Naive B cell (primary cell): ENCODE results near the gene TENM4. TPM values are rescaled to one million over a fixed set of nuclear protein-coding genes. Genes with fewer than 3 reads are reported as not detected.

Source experiments
- ATAC-seq, 2 donors: fragments of 150-1000 bp; cut with Tn5 transposase; 2 replicates each; pipeline ENCODE4 v1.10.0; 2021; ENCODE audit warnings: low read depth in 2 of 2, mild to moderate bottlenecking in 2 of 2, moderate library complexity in 2 of 2
- DNase-seq: peaks from one replicate; pipeline ENCODE4 v3.0.0; 2022
- H3K27ac Mint-ChIP-seq, 6 donors: one replicate each; pipeline ENCODE4 v1.8.0; 2020 to 2022; ENCODE audit warnings: mild to moderate bottlenecking in 6 of 6, mixed read lengths in 6 of 6, moderate library complexity in 5 of 6, inconsistent platforms in 2 of 6
- H3K27me3 Mint-ChIP-seq, 3 donors: one replicate each; pipeline ENCODE4 v1.8.0; 2021 to 2022; ENCODE audit warnings: mixed read lengths in 3 of 3, mild to moderate bottlenecking in 1 of 3
- H3K36me3 Mint-ChIP-seq, 2 donors: one replicate each; pipeline ENCODE4 v1.8.0; 2020 to 2022; ENCODE audit warnings: mixed read lengths in 2 of 2, inconsistent platforms in 1 of 2, mild to moderate bottlenecking in 1 of 2
- H3K4me1 Mint-ChIP-seq, 3 donors: one replicate each; pipeline ENCODE4 v1.8.0; 2020 to 2022; ENCODE audit warnings: mixed read lengths in 3 of 3, inconsistent platforms in 1 of 3, mild to moderate bottlenecking in 1 of 3, moderate library complexity in 1 of 3
- H3K4me3 Mint-ChIP-seq, 8 donors: one replicate each; pipeline ENCODE4 v1.8.0; 2020 to 2022; ENCODE audit warnings: mild to moderate bottlenecking in 8 of 8, mixed read lengths in 8 of 8, moderate library complexity in 8 of 8, inconsistent platforms in 2 of 8
- H3K9me3 Mint-ChIP-seq, 7 donors: one replicate each; pipeline ENCODE4 v1.8.0; 2020 to 2022; ENCODE audit warnings: mixed read lengths in 7 of 7, mild to moderate bottlenecking in 5 of 7, inconsistent platforms in 2 of 7, moderate library complexity in 1 of 7
- polyA plus RNA-seq, 6 donors: library from polyadenylated mRNA; unstranded; fragments of 300-500 nt; fragmentation: Illumina TruSeq; gene quantifications; one replicate each; pipeline ENCODE4 v1.2.3, GENCODE V29; 2021; ENCODE audit warnings: low read depth in 6 of 6

The TENM4 gene
- polyA plus RNA-seq, 6 donors from 2014 or later: 3.8 TPM; not detected in 5

DNA sequence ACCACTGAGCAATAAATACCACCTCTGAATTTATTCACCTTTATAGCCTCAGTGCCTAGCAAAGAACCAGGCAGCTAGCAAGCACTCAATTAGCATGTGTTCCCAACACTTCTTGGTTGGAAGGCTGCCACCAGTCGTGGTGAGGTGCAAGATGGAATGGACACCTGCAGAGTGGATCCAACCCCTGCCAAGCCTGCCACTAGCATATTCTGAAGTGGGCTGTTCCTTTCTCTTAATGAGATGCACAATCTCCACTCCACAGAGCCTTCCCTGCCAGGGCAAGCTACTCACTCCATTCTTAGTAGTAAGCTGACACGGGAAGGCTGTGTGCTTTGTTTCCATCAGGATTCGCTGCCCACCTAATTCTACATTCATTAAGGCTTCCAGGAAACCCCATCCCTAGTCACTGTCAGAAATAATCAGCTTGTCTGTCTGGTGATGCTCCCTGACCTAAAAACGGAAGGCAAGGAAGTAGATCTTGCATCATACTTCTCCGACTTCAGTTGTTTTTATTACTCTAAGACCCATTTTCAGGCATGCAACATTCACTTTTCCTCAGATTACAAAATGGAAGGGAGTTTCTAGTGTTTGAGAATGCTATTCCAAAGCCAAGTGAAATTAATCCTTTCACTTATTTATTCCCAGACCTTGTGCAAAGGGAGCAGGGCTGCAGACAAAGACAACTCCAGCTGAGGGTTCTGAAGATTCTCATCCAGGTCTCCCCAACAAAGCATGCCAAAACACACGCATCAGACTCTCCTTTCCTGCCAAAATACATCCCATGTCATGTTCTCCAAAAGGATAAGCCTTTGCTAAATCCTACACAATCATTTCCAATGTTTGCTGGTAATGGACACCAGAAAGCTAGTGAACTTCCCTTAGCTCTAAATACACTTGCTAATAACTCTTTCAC is 128.0 kb downstream of the TENM4 start:
- Mint-ChIP-seq H3K36me3 (no peaks in the 10 kb centered on the region), H3K4me3 (no peak overlapping the region), H3K9me3 (peaks cover 0 to 3% (median 0%) of the 10 kb centered on the region in 7 donors), H3K27ac (no peak overlapping the region), H3K27me3 (peaks cover 6 to 8% (median 7%) of the 10 kb centered on the region in 3 donors), H3K4me1 (no peaks in the 10 kb centered on the region)
- ATAC-seq (no peak), DNase-seq (no peak)

DNA sequence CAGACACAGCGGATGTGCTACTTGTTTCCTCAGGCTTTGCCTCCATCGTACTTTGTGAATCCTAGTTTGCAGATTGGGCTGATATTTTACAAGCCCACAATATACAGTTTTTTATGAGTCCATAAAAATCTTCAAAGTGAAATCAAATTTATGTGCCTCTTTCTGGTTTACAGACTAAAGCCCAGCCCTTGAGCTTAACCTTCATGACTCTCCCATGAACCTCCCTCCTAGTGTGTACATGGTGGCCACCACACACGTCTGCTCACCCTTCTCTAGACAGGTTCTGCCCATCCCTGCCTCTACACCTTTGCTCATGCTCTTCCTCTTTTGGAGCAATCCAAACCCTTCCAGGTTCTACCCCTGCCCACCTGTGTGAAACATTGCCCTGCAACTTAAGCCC is 129.4 kb downstream of the TENM4 start:
- H3K4me1 Mint-ChIP-seq: no peaks in the 10 kb centered on the region
- H3K27me3 Mint-ChIP-seq: peaks cover 6 to 8% (median 7%) of the 10 kb centered on the region in 3 donors
- DNase-seq (no peak), ATAC-seq (no peak)
- H3K4me3 Mint-ChIP-seq: no peak overlapping the region
- no peak overlapping the region for H3K27ac Mint-ChIP-seq
- H3K9me3 Mint-ChIP-seq: peaks cover 0 to 8% (median 2%) of the 10 kb centered on the region in 7 donors
- peaks cover 0 to 7% of the 10 kb centered on the region in 2 donors for H3K36me3 Mint-ChIP-seq

DNA sequence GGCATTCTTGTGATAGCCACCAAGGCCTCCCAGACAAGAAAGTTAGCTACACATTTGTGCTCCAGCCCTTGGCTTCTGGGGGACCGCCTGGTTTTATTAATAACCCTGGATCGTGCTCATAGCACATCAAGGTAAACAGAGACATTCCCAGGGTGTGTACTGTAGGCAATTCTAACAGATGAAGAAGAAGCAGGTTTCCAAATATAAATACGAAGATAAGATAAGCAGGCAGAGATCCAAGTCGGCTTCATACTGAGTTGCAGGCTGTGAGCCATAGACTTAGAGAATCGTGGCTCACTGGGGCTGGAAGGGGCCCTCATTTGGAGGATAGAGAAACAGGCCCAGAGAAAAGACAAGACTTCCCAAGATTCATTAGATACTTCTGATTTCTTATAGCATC is 131.4 kb downstream of the TENM4 start:
- ATAC-seq: no peak
- H3K4me3 Mint-ChIP-seq: no peak overlapping the region
- H3K9me3 Mint-ChIP-seq: peaks cover 0 to 8% (median 2%) of the 10 kb centered on the region in 7 donors
- H3K4me1 Mint-ChIP-seq: peaks cover 0 to 11% (median 0%) of the 10 kb centered on the region in 3 donors
- peaks cover 2 to 8% (median 4%) of the 10 kb centered on the region in 3 donors for H3K27me3 Mint-ChIP-seq
- peaks cover 0 to 7% of the 10 kb centered on the region in 2 donors for H3K36me3 Mint-ChIP-seq
- no peak for DNase-seq
- H3K27ac Mint-ChIP-seq: no peak overlapping the region

DNA sequence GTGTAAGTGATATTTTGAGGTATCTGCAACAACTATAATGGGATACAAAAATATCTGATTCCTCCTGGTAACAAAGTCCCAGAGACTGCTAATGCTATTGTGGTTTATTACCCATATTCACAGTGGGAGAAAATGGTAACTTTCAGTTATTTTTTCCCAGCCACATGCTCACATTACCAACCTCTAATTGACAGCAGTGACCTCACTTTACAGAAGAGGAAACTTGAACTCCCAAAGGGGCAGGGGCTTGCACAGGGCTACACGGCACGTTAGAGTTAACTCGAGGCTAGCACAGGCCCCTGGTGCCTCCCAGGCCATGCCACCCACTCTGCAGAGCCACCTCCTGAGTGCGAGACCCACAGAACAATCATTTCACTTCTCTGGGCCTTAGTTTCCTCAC is 132.4 kb downstream of the TENM4 start:
- H3K9me3 Mint-ChIP-seq: peaks cover 0 to 8% (median 2%) of the 10 kb centered on the region in 7 donors
- H3K4me3 Mint-ChIP-seq: no peak overlapping the region
- H3K36me3 Mint-ChIP-seq: peaks cover 0 to 7% of the 10 kb centered on the region in 2 donors
- no peak for DNase-seq
- H3K27me3 Mint-ChIP-seq: peaks cover 0 to 3% (median 2%) of the 10 kb centered on the region in 3 donors
- H3K27ac Mint-ChIP-seq: no peak overlapping the region
- ATAC-seq: no peak
- peaks cover 0 to 12% (median 0%) of the 10 kb centered on the region in 3 donors for H3K4me1 Mint-ChIP-seq

DNA sequence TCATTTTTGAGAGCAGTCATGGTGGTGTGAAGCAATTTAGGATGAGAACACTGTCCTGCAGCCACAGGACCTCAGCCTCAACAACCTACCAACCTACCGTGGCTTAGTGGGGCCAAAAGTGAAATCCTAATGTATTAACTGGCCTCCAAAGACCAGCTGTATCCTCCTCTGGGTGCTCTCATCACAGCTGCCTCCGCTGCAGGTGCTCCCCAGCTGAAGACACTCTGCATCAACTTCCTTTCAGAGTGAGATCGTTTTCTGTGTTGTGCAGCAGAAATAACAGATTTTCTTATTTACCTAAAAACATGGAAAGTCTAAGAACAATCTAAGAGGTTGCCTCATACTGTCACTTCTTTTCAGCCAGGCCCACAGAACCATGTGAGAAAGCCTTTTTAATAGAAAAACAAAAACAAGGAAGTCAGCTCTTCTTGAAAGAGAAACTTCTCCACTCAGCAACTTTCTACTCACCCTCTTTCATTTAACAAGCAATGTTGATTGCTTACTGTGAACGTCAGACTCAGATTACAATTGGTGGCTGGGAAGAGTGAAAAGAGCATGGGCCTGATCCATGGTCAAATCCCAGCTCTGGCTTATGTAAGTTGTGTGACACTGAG is 136.1 kb downstream of the TENM4 start:
- Mint-ChIP-seq H3K9me3 (peaks cover 0 to 5% (median 0%) of the 10 kb centered on the region in 7 donors), H3K4me1 (peaks cover 0 to 12% (median 0%) of the 10 kb centered on the region in 3 donors), H3K36me3 (peaks cover 0 to 7% of the 10 kb centered on the region in 2 donors), H3K4me3 (peak overlapping the region in 1 of 8 donors; percentile 54), H3K27ac (peak overlapping the region in 1 of 6 donors; percentile 90), H3K27me3 (peaks cover 0 to 4% (median 0%) of the 10 kb centered on the region in 3 donors)
- no peak for DNase-seq
- no peak for ATAC-seq

DNA sequence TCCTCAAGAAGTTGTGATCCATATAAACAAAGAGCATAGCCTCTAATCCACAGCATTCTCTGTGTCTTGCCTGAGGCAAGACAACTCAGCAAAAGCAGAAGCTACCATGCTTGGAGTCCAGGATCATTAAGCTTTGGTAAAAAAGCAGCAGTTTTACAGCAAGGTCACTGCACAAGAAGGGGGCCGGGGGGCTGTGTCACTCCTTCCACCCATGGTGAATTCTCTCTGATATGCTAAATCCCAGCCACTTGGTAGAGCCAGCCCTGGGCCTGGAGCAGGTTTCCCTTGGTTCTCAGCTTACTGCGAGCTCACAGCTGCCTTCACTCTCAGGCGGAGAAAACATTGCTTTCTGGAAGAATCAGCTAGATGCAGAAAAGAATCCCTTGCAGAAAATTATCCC is 144.7 kb downstream of the TENM4 start:
- Mint-ChIP-seq H3K9me3 (peaks cover 0 to 3% (median 0%) of the 10 kb centered on the region in 7 donors), H3K27ac (no peak overlapping the region), H3K4me1 (no peaks in the 10 kb centered on the region), H3K4me3 (no peak overlapping the region), H3K36me3 (no peaks in the 10 kb centered on the region), H3K27me3 (no peaks in the 10 kb centered on the region)
- ATAC-seq: no peak
- no peak for DNase-seq

DNA sequence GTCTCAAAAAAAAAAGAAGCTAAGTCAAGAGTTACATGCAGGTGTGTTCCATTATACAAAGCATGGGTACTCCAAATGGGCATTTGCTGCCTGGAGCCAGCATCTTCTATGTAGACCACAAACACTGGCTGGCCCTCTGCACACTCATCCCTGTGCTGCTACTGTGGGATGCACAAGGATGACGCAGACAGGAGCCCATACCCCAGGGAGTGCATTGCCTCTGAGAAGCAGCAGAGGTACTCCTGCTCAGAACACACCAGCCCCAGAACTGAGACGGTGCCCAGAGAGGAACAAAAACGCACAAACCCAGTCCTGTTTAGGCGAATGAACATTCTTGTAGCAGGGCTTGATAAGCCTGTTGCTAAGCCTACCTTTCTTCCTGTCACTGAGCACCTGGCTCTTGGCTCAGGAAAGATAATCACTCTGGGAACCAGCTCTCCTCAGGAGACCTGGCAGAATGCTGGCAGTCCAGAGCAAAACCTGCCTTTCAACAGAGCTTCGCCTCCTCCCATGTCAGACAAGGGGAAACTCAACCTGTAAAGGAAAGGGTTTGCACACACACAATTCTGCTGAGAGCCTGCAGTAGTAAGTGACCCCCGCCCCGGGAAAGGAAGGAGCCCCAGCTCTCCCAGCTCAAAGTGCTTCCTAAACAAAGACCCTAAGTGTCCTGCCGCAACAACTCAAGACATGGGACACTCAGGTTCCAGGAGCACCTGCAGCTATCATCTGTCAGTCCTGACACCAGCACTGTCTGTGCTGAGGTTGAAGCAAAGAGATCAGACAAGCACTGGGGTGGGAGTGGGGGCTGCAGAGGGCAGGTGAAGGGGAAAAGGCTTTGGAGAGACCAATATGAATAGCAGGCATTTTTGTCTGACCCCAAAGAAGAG is 145.7 kb downstream of the TENM4 start:
- H3K27ac Mint-ChIP-seq: no peak overlapping the region
- H3K4me3 Mint-ChIP-seq: no peak overlapping the region
- H3K36me3 Mint-ChIP-seq: no peaks in the 10 kb centered on the region
- no peaks in the 10 kb centered on the region for H3K4me1 Mint-ChIP-seq
- ATAC-seq (no peak), DNase-seq (no peak)
- H3K27me3 Mint-ChIP-seq: peaks cover 0 to 6% (median 0%) of the 10 kb centered on the region in 3 donors
- H3K9me3 Mint-ChIP-seq: peaks cover 0 to 3% (median 0%) of the 10 kb centered on the region in 7 donors

DNA sequence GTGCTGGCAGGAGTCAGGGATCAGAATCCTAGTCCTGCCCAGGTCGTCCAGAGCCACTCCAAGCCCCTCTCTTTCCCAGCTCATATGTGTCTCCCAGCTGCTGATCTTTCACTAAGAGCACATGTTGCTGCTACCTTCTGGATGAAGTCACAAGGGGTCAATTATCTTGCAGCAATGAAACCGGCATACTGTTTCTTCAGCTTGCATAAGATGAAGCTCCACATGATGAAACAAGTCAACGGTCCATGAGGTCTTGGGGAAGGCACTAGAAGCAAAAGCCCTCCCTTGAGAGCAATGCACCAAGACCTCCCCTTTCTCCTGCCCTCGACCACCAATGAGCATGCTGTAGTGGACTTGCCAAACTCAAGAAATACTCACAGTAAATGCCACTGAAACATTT is 148.9 kb downstream of the TENM4 start:
- Mint-ChIP-seq H3K27ac (no peak overlapping the region), H3K4me1 (no peaks in the 10 kb centered on the region), H3K4me3 (no peak overlapping the region), H3K36me3 (no peaks in the 10 kb centered on the region), H3K27me3 (peaks cover 0 to 6% (median 0%) of the 10 kb centered on the region in 3 donors), H3K9me3 (peaks cover 0 to 4% (median 0%) of the 10 kb centered on the region in 7 donors)
- no peak for ATAC-seq
- no peak for DNase-seq

DNA sequence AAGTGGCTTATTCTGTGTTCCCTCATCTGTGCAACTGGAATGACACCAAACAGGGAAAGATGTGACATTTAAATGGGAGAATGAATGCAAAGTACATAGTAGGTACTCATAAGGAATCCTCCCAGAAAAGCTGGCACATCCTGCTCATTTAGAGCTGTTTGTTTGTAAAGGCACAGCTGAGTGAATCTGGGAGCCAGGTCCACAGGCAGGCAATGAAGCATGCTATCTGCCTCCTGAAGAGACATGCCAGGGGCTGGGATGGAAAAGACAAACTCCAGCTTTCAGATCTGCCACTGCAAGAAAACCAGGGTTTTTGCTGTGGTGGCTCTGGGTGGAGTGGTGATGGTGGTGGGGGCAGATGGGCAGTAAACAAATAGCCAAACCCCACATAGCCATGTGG is 150.1 kb downstream of the TENM4 start:
- no peaks in the 10 kb centered on the region for H3K4me1 Mint-ChIP-seq
- H3K36me3 Mint-ChIP-seq: no peaks in the 10 kb centered on the region
- peaks cover 0 to 4% (median 0%) of the 10 kb centered on the region in 7 donors for H3K9me3 Mint-ChIP-seq
- H3K4me3 Mint-ChIP-seq: no peak overlapping the region
- peaks cover 0 to 6% (median 0%) of the 10 kb centered on the region in 3 donors for H3K27me3 Mint-ChIP-seq
- no peak overlapping the region for H3K27ac Mint-ChIP-seq
- ATAC-seq: no peak
- no peak for DNase-seq

DNA sequence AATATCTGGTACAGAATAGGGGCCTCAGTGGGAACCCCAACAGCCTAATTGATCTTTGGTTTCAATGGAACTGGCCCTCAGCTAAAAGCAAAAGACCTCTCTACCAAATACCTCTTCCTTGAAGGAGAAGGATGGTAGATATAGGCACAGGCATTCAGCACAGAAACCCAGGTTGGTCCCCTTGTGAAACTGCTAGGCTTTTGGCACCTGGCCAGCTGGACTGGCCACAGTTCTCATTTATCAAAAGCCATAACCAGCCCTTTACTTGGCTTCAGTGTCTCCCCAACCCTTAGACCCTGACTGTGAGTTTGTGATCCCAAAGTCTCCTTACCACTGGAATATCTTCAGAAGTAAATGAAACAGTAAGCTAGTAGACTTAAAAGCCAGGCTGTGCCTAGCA is 152.9 kb downstream of the TENM4 start:
- no peak for ATAC-seq
- DNase-seq: no peak
- Mint-ChIP-seq H3K27me3 (peaks cover 0 to 6% (median 0%) of the 10 kb centered on the region in 3 donors), H3K4me3 (no peak overlapping the region), H3K36me3 (no peaks in the 10 kb centered on the region), H3K27ac (no peak overlapping the region), H3K4me1 (no peaks in the 10 kb centered on the region), H3K9me3 (peaks cover 0 to 11% (median 9%) of the 10 kb centered on the region in 7 donors)

DNA sequence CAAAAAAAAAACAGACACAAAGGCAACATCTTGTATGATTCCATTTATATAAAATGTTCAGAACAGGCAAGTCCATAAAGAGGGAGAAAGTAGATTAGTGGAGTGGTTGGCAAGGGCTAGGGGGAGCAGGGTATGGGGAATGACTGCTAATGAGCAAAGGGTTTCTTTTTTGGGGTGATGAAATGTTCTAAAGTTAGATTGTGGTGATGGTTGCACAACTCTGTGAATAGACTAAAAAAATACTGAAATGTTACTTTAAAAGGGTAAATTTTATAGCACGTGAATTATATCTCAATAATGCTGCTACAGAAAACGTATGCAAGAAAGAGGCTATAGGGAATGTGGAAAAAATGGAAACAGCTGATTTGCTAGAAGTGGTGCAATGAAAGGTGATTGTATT is 155.1 kb downstream of the TENM4 start:
- peaks cover 0 to 5% of the 10 kb centered on the region in 2 donors for H3K36me3 Mint-ChIP-seq
- ATAC-seq (no peak), DNase-seq (no peak)
- H3K27me3 Mint-ChIP-seq: peaks cover 0 to 2% (median 0%) of the 10 kb centered on the region in 3 donors
- H3K27ac Mint-ChIP-seq: no peak overlapping the region
- H3K4me3 Mint-ChIP-seq: no peak overlapping the region
- H3K4me1 Mint-ChIP-seq: no peaks in the 10 kb centered on the region
- H3K9me3 Mint-ChIP-seq: peaks cover 0 to 22% (median 9%) of the 10 kb centered on the region in 7 donors

DNA sequence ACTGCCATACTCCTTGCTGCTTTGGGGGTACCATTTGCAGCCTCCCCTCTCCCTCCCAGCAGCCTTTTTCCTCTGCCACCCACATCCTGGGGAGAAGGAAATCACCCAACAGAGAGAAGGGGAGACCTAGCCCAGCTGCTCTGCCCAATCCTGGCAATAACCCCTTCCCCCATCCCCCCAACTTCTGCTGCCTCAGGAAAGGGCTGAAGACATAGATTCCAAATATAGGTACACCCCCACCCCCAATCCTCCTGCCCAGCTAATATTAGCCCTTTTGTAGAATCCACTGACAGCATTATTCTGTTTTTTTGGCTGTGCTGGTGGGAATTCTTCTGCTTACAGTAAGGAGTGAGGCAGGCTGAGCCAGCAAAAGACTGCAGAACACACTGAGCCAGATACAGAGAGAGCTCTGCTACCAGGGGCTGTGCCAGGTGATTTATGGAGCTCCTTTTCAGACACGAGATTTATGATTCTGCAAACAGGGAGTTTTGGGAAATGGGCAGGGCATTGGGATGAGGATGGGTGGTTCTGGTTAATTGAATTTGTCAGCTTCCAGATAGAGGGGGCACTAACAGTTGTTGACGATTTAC is 164.0 kb downstream of the TENM4 start:
- Mint-ChIP-seq H3K9me3 (peaks cover 0 to 2% (median 0%) of the 10 kb centered on the region in 7 donors), H3K4me1 (no peaks in the 10 kb centered on the region), H3K4me3 (no peak overlapping the region), H3K36me3 (peaks cover 0 to 5% of the 10 kb centered on the region in 2 donors), H3K27me3 (no peaks in the 10 kb centered on the region), H3K27ac (no peak overlapping the region)
- ATAC-seq (no peak), DNase-seq (no peak)
